ENCODE data around the gene KIRREL3.

- TF ChIP-seq, protein P1, sequence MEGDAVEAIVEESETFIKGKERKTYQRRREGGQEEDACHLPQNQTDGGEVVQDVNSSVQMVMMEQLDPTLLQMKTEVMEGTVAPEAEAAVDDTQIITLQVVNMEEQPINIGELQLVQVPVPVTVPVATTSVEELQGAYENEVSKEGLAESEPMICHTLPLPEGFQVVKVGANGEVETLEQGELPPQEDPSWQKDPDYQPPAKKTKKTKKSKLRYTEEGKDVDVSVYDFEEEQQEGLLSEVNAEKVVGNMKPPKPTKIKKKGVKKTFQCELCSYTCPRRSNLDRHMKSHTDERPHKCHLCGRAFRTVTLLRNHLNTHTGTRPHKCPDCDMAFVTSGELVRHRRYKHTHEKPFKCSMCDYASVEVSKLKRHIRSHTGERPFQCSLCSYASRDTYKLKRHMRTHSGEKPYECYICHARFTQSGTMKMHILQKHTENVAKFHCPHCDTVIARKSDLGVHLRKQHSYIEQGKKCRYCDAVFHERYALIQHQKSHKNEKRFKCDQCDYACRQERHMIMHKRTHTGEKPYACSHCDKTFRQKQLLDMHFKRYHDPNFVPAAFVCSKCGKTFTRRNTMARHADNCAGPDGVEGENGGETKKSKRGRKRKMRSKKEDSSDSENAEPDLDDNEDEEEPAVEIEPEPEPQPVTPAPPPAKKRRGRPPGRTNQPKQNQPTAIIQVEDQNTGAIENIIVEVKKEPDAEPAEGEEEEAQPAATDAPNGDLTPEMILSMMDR (IDR thresholded peaks at IDR 0.05), result no peak
- TF ChIP-seq POLR2AphosphoS5 (IDR thresholded peaks at IDR 0.05), result no peak
- TF ChIP-seq POLR2A (IDR thresholded peaks at IDR 0.05), result no peak
These were observed 163.0 kb downstream of the KIRREL3 start for GRCh38 chr11:126837581-126837980.
